ENCODE data around the gene GCNT2. TPM values are rescaled to one million over a fixed set of nuclear protein-coding genes. Genes with fewer than 3 reads are reported as not detected.

The GCNT2 gene
- polyA plus RNA-seq, 3 donors = 3.5 to 10.0 (median 4.3) TPM

DNA sequence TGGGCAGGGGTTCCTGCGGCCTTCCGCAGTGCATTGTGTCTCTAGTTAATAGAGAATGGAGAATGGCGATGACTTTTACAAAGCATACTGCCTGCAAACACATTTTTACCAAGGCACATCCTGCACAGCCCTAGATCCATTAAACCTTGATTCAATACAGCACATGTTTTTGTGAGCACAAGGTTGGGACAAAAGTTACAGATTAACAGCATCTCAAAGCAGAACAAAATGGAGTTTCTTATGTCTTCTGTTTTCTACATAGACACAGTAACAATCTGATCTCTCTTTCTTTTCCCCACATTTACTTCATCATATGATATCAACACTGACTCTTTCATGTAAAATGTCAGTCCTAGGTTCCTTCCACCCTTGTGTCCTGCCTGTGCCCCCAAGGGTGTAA is 63.5 kb downstream of the GCNT2 start:
- H3K27me3 ChIP-seq (ENCODE audit: control insufficient read depth in 2 of 2, insufficient read depth in 2 of 2, low read length in 2 of 2) = no peaks in the 10 kb centered on the region
- WGBS (ENCODE audit: insufficient coverage) = no CpG with 5 or more reads among the region's 3 CpGs
- no peak overlapping the region for H3K4me2 ChIP-seq (replicated peaks; ENCODE audit: extremely low read depth, low read length, poor library complexity, severe bottlenecking)
- peaks cover 0 to 2% (median 1%) of the 10 kb centered on the region in 3 donors for H3K27me3 Mint-ChIP-seq (ENCODE audit: low read depth in 3 of 3)
- TF ChIP-seq, protein P1, sequence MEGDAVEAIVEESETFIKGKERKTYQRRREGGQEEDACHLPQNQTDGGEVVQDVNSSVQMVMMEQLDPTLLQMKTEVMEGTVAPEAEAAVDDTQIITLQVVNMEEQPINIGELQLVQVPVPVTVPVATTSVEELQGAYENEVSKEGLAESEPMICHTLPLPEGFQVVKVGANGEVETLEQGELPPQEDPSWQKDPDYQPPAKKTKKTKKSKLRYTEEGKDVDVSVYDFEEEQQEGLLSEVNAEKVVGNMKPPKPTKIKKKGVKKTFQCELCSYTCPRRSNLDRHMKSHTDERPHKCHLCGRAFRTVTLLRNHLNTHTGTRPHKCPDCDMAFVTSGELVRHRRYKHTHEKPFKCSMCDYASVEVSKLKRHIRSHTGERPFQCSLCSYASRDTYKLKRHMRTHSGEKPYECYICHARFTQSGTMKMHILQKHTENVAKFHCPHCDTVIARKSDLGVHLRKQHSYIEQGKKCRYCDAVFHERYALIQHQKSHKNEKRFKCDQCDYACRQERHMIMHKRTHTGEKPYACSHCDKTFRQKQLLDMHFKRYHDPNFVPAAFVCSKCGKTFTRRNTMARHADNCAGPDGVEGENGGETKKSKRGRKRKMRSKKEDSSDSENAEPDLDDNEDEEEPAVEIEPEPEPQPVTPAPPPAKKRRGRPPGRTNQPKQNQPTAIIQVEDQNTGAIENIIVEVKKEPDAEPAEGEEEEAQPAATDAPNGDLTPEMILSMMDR (IDR thresholded peaks at IDR 0.05) = no peak
- H3K4me1 Mint-ChIP-seq = peaks cover 22% of the 10 kb centered on the region
- H3K4me3 ChIP-seq (replicated peaks in 1 of 3; ENCODE audit: low read depth in 2 of 3, low read length in 3 of 3) = no peak overlapping the region
- intact Hi-C loops (cut with micrococcal nuclease) = no loop called here
- H3K27ac ChIP-seq (ENCODE audit: low read depth in 1 of 2, low read length in 2 of 2) = no peak overlapping the region
- peaks cover 63% of the 10 kb centered on the region for H3K79me2 ChIP-seq (ENCODE audit: insufficient read depth, low read length)
- H3K9ac ChIP-seq (ENCODE audit: insufficient read depth, low read length, poor library complexity, severe bottlenecking) = no peak overlapping the region
- H3K27ac Mint-ChIP-seq = peak overlapping the region in 1 of 7 donors; percentile 47
- no peak overlapping the region for H3K4me3 Mint-ChIP-seq
- DNase-seq = no peak
- peaks cover 5 to 9% of the 10 kb centered on the region in 2 donors for H3K4me1 ChIP-seq (ENCODE audit: control insufficient read depth in 1 of 2, insufficient read depth in 2 of 2, low read length in 2 of 2)
- H3K36me3 ChIP-seq (replicated peaks in 1 of 2; ENCODE audit: control insufficient read depth in 1 of 2, insufficient read depth in 2 of 2, low read length in 2 of 2) = peaks cover 6 to 33% of the 10 kb centered on the region in 2 donors
- peaks cover 24 to 28% of the 10 kb centered on the region in 2 donors for H3K36me3 Mint-ChIP-seq
- no peak overlapping the region for H2AFZ ChIP-seq (ENCODE audit: insufficient read depth, low read depth, low read length, poor library complexity, severe bottlenecking)
- H3K9me3 ChIP-seq (replicated peaks in 1 of 2; ENCODE audit: control insufficient read depth in 1 of 2, insufficient read depth in 1 of 2, low read length in 2 of 2) = no peaks in the 10 kb centered on the region
- no peaks in the 10 kb centered on the region for H3K9me3 Mint-ChIP-seq
- H4K20me1 ChIP-seq (ENCODE audit: insufficient read depth, low read length) = peaks cover 80% of the 10 kb centered on the region

DNA sequence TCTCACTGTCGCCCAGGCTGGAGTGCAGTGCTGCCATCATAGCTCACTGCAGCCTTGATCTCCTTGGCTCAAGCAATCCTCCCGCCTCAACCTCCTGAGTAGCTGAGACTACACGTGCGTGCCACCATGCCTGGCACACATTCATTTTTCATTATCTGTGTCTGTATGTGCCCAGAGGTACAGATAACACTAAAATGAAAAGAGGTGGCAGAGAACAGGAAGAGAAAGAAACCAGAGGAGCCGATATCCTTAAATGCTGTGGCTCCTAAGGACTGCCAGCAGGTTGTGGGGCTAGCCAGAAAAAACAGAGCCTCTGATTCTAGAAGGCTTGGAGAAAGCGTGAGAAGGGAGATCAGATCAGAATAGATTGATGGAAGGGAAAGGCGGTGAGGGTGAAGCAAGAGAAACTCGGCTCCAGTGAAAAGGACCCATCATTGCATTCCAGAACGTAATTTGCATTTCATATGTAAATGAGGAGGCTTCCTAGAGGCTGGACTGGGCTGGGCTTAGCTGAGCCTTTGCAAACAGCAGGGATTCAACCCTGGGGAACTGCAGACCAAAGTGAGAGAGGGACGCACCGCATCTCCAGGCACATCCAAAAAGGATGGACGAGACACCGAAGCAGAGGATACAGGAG is 64.2 kb downstream of the GCNT2 start:
- Mint-ChIP-seq H3K27ac (peak overlapping the region in 4 of 7 donors; percentile 13 to 66 (median 30)), H3K4me3 (no peak overlapping the region), H3K36me3 (peaks cover 24 to 29% of the 10 kb centered on the region in 2 donors), H3K27me3 (ENCODE audit: low read depth in 3 of 3) (peaks cover 0 to 2% (median 1%) of the 10 kb centered on the region in 3 donors), H3K4me1 (peaks cover 23% of the 10 kb centered on the region), H3K9me3 (peaks cover 0 to 1% (median 0%) of the 10 kb centered on the region in 7 donors)
- Histone ChIP-seq H3K9me3 (replicated peaks in 1 of 2; ENCODE audit: control insufficient read depth in 1 of 2, insufficient read depth in 1 of 2, low read length in 2 of 2) (no peaks in the 10 kb centered on the region), H3K36me3 (replicated peaks in 1 of 2; ENCODE audit: control insufficient read depth in 1 of 2, insufficient read depth in 2 of 2, low read length in 2 of 2) (peaks cover 6 to 30% of the 10 kb centered on the region in 2 donors), H3K27ac (ENCODE audit: low read depth in 1 of 2, low read length in 2 of 2) (no peak overlapping the region), H3K27me3 (ENCODE audit: control insufficient read depth in 2 of 2, insufficient read depth in 2 of 2, low read length in 2 of 2) (no peaks in the 10 kb centered on the region), H3K4me2 (replicated peaks; ENCODE audit: extremely low read depth, low read length, poor library complexity, severe bottlenecking) (no peak overlapping the region), H3K4me1 (ENCODE audit: control insufficient read depth in 1 of 2, insufficient read depth in 2 of 2, low read length in 2 of 2) (peaks cover 5 to 9% of the 10 kb centered on the region in 2 donors), H4K20me1 (ENCODE audit: insufficient read depth, low read length) (peaks cover 78% of the 10 kb centered on the region), H3K4me3 (replicated peaks in 1 of 3; ENCODE audit: low read depth in 2 of 3, low read length in 3 of 3) (no peak overlapping the region), H3K79me2 (ENCODE audit: insufficient read depth, low read length) (peaks cover 61% of the 10 kb centered on the region), H2AFZ (ENCODE audit: insufficient read depth, low read depth, low read length, poor library complexity, severe bottlenecking) (no peak overlapping the region), H3K9ac (ENCODE audit: insufficient read depth, low read length, poor library complexity, severe bottlenecking) (no peak overlapping the region)
- TF ChIP-seq, protein P1 (IDR thresholded peaks at IDR 0.05) = no peak
- no peak for DNase-seq
- intact Hi-C loops (cut with micrococcal nuclease) = no loop called here
- 99% methylated on average over 8 of the region's 13 CpGs for WGBS (ENCODE audit: insufficient coverage)
